ENCODE measurements around the gene APOL3.

GRCh38 chr22:36141481-36141880, 19.1 kb downstream of the APOL3 start:
- TF ChIP-seq CTCF (IDR thresholded peaks at IDR 0.05; ENCODE audit: low read length) (no peak), EZH2 (IDR thresholded peaks at IDR 0.05; ENCODE audit: borderline replicate concordance, low read length) (no peak)
